GM12878 (cell line): Measurements from ENCODE around the gene CCNL2. TPM values are rescaled to one million over a fixed set of nuclear protein-coding genes. Genes with fewer than 3 reads are reported as not detected.
A peak's percentile ranks its signal among the peaks of the same experiment; 100 is the strongest.
"Not testable (repeated sequence)": the region's sequence is repeated elsewhere in the genome, so short reads cannot be mapped to it uniquely, and the experiment has no call there.

ENCODE experiments used
- ATAC-seq: fragments of 200-7000 bp; cut with Tn5 transposase; 3 replicates; pipeline ENCODE4 v1.9.1; 2020; ENCODE audit warnings: mild to moderate bottlenecking, moderate library complexity
- BruUV-seq: library from RNA; stranded (reverse); fragments of 400-500 nt; replicated peaks from 2 replicates; lab custom pipeline; 2021; lab: Mats Ljungman, UMichigan
- CTCF ChIA-PET: fragments of 300-600 bp; sonication (Branson Sonifier 250); formaldehyde crosslinking; extraction: SDS; loops from one replicate; lab custom pipeline; 2021; ENCODE audit warnings: inconsistent platforms; lab: Yijun Ruan, JAX
- POLR2A ChIA-PET: fragments of 350-600 bp; formaldehyde crosslinking; extraction: SDS; loops from one replicate; lab custom pipeline; 2021; ENCODE audit warnings: inconsistent platforms; lab: Charles Lee
- RAD21 ChIA-PET: fragments of 300-600 bp; sonication (Branson Sonifier 250); formaldehyde crosslinking; loops from one replicate; lab custom pipeline; 2023; ENCODE audit warnings: antibody characterized with exemption; ENCODE audit not compliant: unreplicated experiment; lab: Charles Lee
- SMC1A ChIA-PET: fragments of 300-600 bp; sonication (Branson Sonifier 250); formaldehyde crosslinking; loops from one replicate; lab custom pipeline; 2023; ENCODE audit not compliant: unreplicated experiment, uncharacterized antibody; lab: Charles Lee
- DNase-seq: peaks from one replicate; pipeline ENCODE4 v3.0.0-alpha.2; 2011; ENCODE audit warnings: low read depth, low spot score
- FAIRE-seq: peaks from 3 replicates; lab custom pipeline; 2011; peaks lifted over from hg19 to GRCh38; lab: Jason Lieb, UNC
- H2AFZ ChIP-seq: 2 replicates; pipeline ENCODE4 v1.6.0; 2011; ENCODE audit warnings: low read depth, low read length, control low read depth; ENCODE audit not compliant: control insufficient read depth
- H3K27ac ChIP-seq: 2 replicates; pipeline ENCODE4 v1.5.1; 2011; ENCODE audit warnings: control low read depth; ENCODE audit not compliant: control insufficient read depth, insufficient read depth
- H3K27me3 ChIP-seq, 2 experiments: replicated peaks in 1 of 2; 2 replicates each; pipeline versions ENCODE4 v1.6.0 to v1.6.1; 2011; ENCODE audit warnings: low read length in 1 of 2; ENCODE audit not compliant: control insufficient read depth in 2 of 2, insufficient read depth in 2 of 2
- H3K36me3 ChIP-seq, 2 experiments: 2 replicates each; pipeline ENCODE4 v1.5.1; 2011; ENCODE audit warnings: low read length in 1 of 2; ENCODE audit not compliant: control insufficient read depth in 2 of 2, insufficient read depth in 2 of 2
- H3K4me1 ChIP-seq: 2 replicates; pipeline ENCODE4 v1.6.1; 2011; ENCODE audit warnings: mild to moderate bottlenecking, low read length, moderate library complexity, mixed read lengths; ENCODE audit not compliant: control insufficient read depth, insufficient read depth
- H3K4me2 ChIP-seq: 2 replicates; pipeline ENCODE4 v1.6.0; 2011; ENCODE audit warnings: control low read depth; ENCODE audit not compliant: control insufficient read depth, insufficient read depth
- H3K4me3 ChIP-seq: fragments of 200-600 bp; sonication (generic); 2 replicates; pipeline ENCODE4 v1.5.1; 2016
- H3K79me2 ChIP-seq: 2 replicates; pipeline ENCODE4 v1.6.0; 2011; ENCODE audit warnings: low read length; ENCODE audit not compliant: control insufficient read depth, insufficient read depth
- H3K9ac ChIP-seq: 2 replicates; pipeline ENCODE4 v1.8.0; 2011; ENCODE audit warnings: low read length, control low read depth, mixed read lengths; ENCODE audit not compliant: control insufficient read depth, insufficient read depth
- H3K9me3 ChIP-seq: replicated peaks from 3 replicates; pipeline ENCODE4 v1.5.1; 2011; ENCODE audit warnings: mild to moderate bottlenecking, low read length; ENCODE audit not compliant: control insufficient read depth, insufficient read depth
- H4K20me1 ChIP-seq: 2 replicates; pipeline ENCODE4 v1.6.0; 2011; ENCODE audit not compliant: control insufficient read depth, insufficient read depth
- KAT2A ChIP-seq: conservative IDR thresholded peaks from 2 replicates; pipeline ENCODE4 v1.6.1; 2011; ENCODE audit warnings: low read depth, low read length; ENCODE audit not compliant: control insufficient read depth
- POLR2A ChIP-seq: IDR thresholded peaks from 2 replicates; pipeline ENCODE4 v1.6.1; 2011; ENCODE audit warnings: low read depth, mild to moderate bottlenecking, low read length
- POLR2AphosphoS5 ChIP-seq: IDR thresholded peaks from 2 replicates; pipeline ENCODE4 v1.6.1; 2011; ENCODE audit warnings: mild to moderate bottlenecking, low read length, inconsistent platforms
- SPI1 ChIP-seq: IDR thresholded peaks from 2 replicates; pipeline ENCODE4 v1.6.1; 2011; ENCODE audit warnings: low read depth, mild to moderate bottlenecking, low read length, moderate library complexity, borderline replicate concordance; ENCODE audit not compliant: insufficient read depth
- WGBS: methylation state at CpG from one replicate; pipeline ENCODE4 v1.1.6; 2016; ENCODE audit warnings: low lambda C conversion rate; ENCODE audit not compliant: insufficient replicate concordance, insufficient coverage; ENCODE audit errors: missing lambda C conversion rate; 5-methylcytosine and 5-hydroxymethylcytosine counted together
- in situ Hi-C: fragments of 300-500 bp; cut with MboI; formaldehyde crosslinking; loops from 9 replicates; pipeline ENCODE4 v1.14.3; 2018; ENCODE audit warnings: mixed read lengths
- intact Hi-C: fragments of 100-400 bp; cut with micrococcal nuclease; formaldehyde crosslinking; loops from one replicate; pipeline ENCODE4 v1.14.2; 2022; ENCODE audit not compliant: unreplicated experiment
- polyA plus RNA-seq, 11 experiments: library from polyadenylated mRNA; depleted of rRNA in 4 of 11; unstranded in 6 of 11; stranded (reverse) in 5 of 11; fragments of >200 nt; fragmentation: Nextera tagmentation in 4 of 11; fragmentation: Illumina TruSeq in 1 of 11; extraction: Ambion mirVana in 4 of 11; extraction: Trizol in 1 of 11; gene quantifications; 1 replicate in 1 of 11; 2 replicates in 10 of 11; pipeline versions ENCODE4 v1.2.1 to v1.2.3, GENCODE V29; 2011 to 2016; ENCODE audit warnings: inconsistent platforms in 2 of 11, missing spikeins in 2 of 11, low read depth in 1 of 11
- total RNA-seq, 4 experiments: library from RNA; depleted of rRNA in 3 of 4; stranded (reverse); fragments of >200 nt in 3 of 4; fragmentation: Illumina TruSeq in 1 of 4; extraction: Trizol in 1 of 4; gene quantifications; 2 replicates each; pipeline versions ENCODE4 v1.2.1 to v1.2.3, GENCODE V29; 2013 to 2021

CCNL2 gene
- total and polyA plus RNA-seq, 10 of the 15 experiments (the other 5 are each of a cell fraction or from before 2014, with no cell fraction given) = 2.1 to 143 (median 101) TPM

DNA sequence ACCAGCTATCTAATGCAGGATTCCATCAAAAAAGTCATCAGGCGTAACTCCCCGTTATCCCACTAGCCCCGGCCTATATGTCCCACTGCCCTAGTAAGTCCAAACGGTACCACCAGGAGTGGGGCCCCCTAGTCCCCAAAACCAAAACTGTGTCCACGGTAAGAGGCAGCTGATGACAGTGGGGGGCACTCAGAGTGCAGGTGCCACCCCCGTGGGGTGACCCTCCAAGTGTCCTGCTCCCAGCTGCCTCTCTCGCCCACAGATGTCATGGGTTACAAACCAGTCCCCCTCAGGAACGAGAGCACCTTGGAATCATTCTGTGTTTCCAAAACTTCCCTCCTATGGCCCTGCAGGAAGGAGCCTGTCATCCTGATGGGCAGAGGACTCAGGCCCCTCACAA is 13.2 kb downstream of the CCNL2 start:
- Histone ChIP-seq H4K20me1 (no peaks in the 10 kb centered on the region), H3K9me3 (no peaks in the 10 kb centered on the region), H3K4me1 (no peaks in the 10 kb centered on the region), H2AFZ (no peak overlapping the region), H3K36me3 (peaks cover 32 to 41% of the 10 kb centered on the region in 2 experiments), H3K27ac (no peak overlapping the region), H3K9ac (no peak overlapping the region), H3K4me3 (no peak overlapping the region), H3K79me2 (no peaks in the 10 kb centered on the region), H3K4me2 (no peak overlapping the region), H3K27me3 (no peaks in the 10 kb centered on the region)
- intact Hi-C loops = no loop called here
- RAD21 ChIA-PET = no interaction called here
- DNase-seq = no peak
- BruUV-seq = no TSS peak
- FAIRE-seq = no peak
- CTCF ChIA-PET = no interaction called here
- TF ChIP-seq POLR2A = peak; percentile 54; the same call in 1 of the 2 replicates
- no peak for TF ChIP-seq SPI1
- TF ChIP-seq KAT2A = no peak
- TF ChIP-seq POLR2AphosphoS5 = no peak
- 93% methylated on average over 8 of the region's 8 CpGs for WGBS
- POLR2A ChIA-PET = interaction anchor here (0.6 kb wide), 2 partner anchors 11 to 390 kb away, joined by 7 to 9 read pairs; no protein-coding TSS in a partner anchor
- ATAC-seq = no peak
- SMC1A ChIA-PET = interaction anchor here (1.0 kb wide), 1 partner anchor 12 kb away, joined by 3 read pairs; no protein-coding TSS in a partner anchor
- in situ Hi-C loops = no loop called here

DNA sequence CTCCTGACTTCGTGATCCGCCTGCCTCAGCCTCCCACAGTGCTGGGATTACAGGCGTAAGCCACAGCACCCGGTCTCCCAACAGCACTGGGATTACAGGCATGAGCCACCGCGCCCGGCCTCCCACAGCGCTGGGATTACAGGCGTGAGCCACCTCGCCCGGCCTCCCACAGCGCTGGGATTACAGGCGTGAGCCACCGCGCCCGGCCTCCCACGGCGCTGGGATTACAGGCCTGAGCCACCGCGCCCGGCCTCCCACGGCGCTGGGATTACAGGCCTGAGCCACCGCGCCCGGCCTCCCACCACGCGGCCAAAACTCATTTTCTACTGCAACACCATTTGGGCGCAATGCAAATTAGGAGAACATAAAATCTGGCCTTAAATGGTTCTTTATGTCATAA is 13.8 kb downstream of the CCNL2 start:
- H3K27me3 ChIP-seq, in situ Hi-C loops, H2AFZ ChIP-seq, H3K79me2 ChIP-seq, DNase-seq, H3K4me2 ChIP-seq, FAIRE-seq, CTCF ChIA-PET, H3K4me1 ChIP-seq, SMC1A ChIA-PET, RAD21 ChIA-PET, H3K4me3 ChIP-seq, H4K20me1 ChIP-seq, BruUV-seq, H3K9ac ChIP-seq, intact Hi-C loops, ATAC-seq, H3K9me3 ChIP-seq, H3K27ac ChIP-seq: not testable (repeated sequence)
- H3K36me3 ChIP-seq = peaks cover 26 to 42% of the 10 kb centered on the region in 2 experiments
- 95% methylated on average over 29 of the region's 29 CpGs for WGBS
- POLR2A ChIA-PET = interaction anchor here (0.6 kb wide), 1 partner anchor 391 kb away, joined by 7 read pairs; no protein-coding TSS in a partner anchor
